Measurements from ENCODE around the gene ITPR1.

DNA sequence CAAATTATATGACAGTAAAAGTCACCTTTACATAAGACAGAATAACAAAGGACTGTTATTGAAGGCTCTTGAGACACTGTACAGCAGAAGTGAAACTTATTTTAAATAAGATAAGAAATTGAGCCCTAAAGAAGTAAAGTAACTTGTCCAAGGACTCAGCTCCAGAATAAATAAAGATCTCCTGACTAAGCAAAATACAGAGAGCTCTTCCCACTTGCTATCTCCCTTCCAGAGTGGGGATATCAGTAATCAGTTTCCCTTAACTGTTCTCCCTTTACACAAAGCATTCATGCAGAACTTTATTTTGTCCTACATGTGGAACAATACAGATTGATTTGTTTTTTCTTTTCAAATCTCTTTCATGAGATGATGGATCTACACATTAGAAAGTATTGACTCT lies 356.6 kb downstream of the ITPR1 start:
- TF ChIP-seq ZFP30 (CRISPR knock-in tag; IDR thresholded peaks at IDR 0.05) (no peak), PPARA (CRISPR knock-in tag; IDR thresholded peaks at IDR 0.05; ENCODE audit: borderline replicate concordance) (no peak), ZNF70 (CRISPR knock-in tag; IDR thresholded peaks at IDR 0.05) (no peak), GLIS3 (CRISPR knock-in tag; IDR thresholded peaks at IDR 0.05) (no peak), ZFP3 (CRISPR knock-in tag; IDR thresholded peaks at IDR 0.05) (no peak), CSDC2 (CRISPR knock-in tag; IDR thresholded peaks at IDR 0.05) (no peak)
- TF ChIP-seq, protein P1, sequence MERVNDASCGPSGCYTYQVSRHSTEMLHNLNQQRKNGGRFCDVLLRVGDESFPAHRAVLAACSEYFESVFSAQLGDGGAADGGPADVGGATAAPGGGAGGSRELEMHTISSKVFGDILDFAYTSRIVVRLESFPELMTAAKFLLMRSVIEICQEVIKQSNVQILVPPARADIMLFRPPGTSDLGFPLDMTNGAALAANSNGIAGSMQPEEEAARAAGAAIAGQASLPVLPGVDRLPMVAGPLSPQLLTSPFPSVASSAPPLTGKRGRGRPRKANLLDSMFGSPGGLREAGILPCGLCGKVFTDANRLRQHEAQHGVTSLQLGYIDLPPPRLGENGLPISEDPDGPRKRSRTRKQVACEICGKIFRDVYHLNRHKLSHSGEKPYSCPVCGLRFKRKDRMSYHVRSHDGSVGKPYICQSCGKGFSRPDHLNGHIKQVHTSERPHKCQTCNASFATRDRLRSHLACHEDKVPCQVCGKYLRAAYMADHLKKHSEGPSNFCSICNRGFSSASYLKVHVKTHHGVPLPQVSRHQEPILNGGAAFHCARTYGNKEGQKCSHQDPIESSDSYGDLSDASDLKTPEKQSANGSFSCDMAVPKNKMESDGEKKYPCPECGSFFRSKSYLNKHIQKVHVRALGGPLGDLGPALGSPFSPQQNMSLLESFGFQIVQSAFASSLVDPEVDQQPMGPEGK (CRISPR knock-in tag; IDR thresholded peaks at IDR 0.05; ENCODE audit: borderline replicate concordance), result no peak
- TF ChIP-seq, protein P2, sequence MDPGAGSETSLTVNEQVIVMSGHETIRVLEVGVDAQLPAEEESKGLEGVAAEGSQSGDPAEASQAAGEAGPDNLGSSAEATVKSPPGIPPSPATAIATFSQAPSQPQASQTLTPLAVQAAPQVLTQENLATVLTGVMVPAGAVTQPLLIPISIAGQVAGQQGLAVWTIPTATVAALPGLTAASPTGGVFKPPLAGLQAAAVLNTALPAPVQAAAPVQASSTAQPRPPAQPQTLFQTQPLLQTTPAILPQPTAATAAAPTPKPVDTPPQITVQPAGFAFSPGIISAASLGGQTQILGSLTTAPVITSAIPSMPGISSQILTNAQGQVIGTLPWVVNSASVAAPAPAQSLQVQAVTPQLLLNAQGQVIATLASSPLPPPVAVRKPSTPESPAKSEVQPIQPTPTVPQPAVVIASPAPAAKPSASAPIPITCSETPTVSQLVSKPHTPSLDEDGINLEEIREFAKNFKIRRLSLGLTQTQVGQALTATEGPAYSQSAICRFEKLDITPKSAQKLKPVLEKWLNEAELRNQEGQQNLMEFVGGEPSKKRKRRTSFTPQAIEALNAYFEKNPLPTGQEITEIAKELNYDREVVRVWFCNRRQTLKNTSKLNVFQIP (CRISPR knock-in tag; IDR thresholded peaks at IDR 0.05; ENCODE audit: borderline replicate concordance, low read depth), result no peak

Data from SK-N-SH treated with all-trans-retinoic acid at 6 μM for 48 hours (cell line).